H9 (cell line): ENCODE measurements around the gene ARHGAP4. TPM values are rescaled to one million over a fixed set of nuclear protein-coding genes. Genes with fewer than 3 reads are reported as not detected.

Experiments
- DNase-seq: peaks from one replicate; pipeline ENCODE4 v3.0.0-alpha.2; 2017
- H2AFZ ChIP-seq: one replicate; pipeline ENCODE4 v1.6.1; 2013; ENCODE audit warnings: mild to moderate bottlenecking, low read length, control low read depth, moderate library complexity
- H2AK5ac ChIP-seq: 2 replicates; pipeline ENCODE4 v1.6.1; 2013; ENCODE audit warnings: low read length, control low read depth, mixed read lengths; ENCODE audit not compliant: insufficient read length
- H2BK120ac ChIP-seq: one replicate; pipeline ENCODE4 v1.6.1; 2013; ENCODE audit warnings: low read depth, mild to moderate bottlenecking, low read length, control low read depth, inconsistent platforms; ENCODE audit not compliant: poor library complexity, severe bottlenecking
- H2BK12ac ChIP-seq: 2 replicates; pipeline ENCODE4 v1.6.1; 2013; ENCODE audit warnings: low read length, control low read depth, mixed read lengths, low read depth; ENCODE audit not compliant: insufficient read length
- H2BK15ac ChIP-seq: 2 replicates; pipeline ENCODE4 v1.6.1; 2013; ENCODE audit warnings: low read depth, low read length, control low read depth
- H2BK20ac ChIP-seq: one replicate; pipeline ENCODE4 v1.6.1; 2013; ENCODE audit warnings: low read depth, mild to moderate bottlenecking, low read length, control low read depth, inconsistent platforms; ENCODE audit not compliant: poor library complexity, severe bottlenecking
- H2BK5ac ChIP-seq: 2 replicates; pipeline ENCODE4 v1.6.1; 2013; ENCODE audit warnings: low read length, control low read depth, mixed read lengths; ENCODE audit not compliant: insufficient read length
- H3K14ac ChIP-seq: 2 replicates; pipeline ENCODE4 v1.6.1; 2013; ENCODE audit warnings: low read length, control low read depth; ENCODE audit not compliant: insufficient read depth
- H3K18ac ChIP-seq: 2 replicates; pipeline ENCODE4 v1.6.1; 2013; ENCODE audit warnings: low read depth, mild to moderate bottlenecking, mixed read lengths, low read length, control low read depth; ENCODE audit not compliant: insufficient read length
- H3K23ac ChIP-seq: 2 replicates; pipeline ENCODE4 v1.6.1; 2013; ENCODE audit warnings: low read length, control low read depth, mixed read lengths, low read depth; ENCODE audit not compliant: insufficient read length
- H3K23me2 ChIP-seq: 2 replicates; pipeline ENCODE4 v1.6.1; 2013; ENCODE audit warnings: low read depth, mild to moderate bottlenecking, mixed read lengths, low read length, control low read depth; ENCODE audit not compliant: insufficient read length, poor library complexity, severe bottlenecking
- H3K27ac ChIP-seq: 2 replicates; pipeline ENCODE4 v1.5.1; 2013; ENCODE audit warnings: low read length, control low read depth, mixed read lengths, low read depth; ENCODE audit not compliant: insufficient read length
- H3K27me3 ChIP-seq: 2 replicates; pipeline ENCODE4 v1.6.1; 2013; ENCODE audit warnings: low read length, control low read depth, inconsistent platforms; ENCODE audit not compliant: insufficient read depth
- H3K4ac ChIP-seq: 2 replicates; pipeline ENCODE4 v1.6.1; 2013; ENCODE audit warnings: low read depth, mild to moderate bottlenecking, control low read depth, inconsistent platforms, low read length, moderate library complexity
- H3K4me1 ChIP-seq: 2 replicates; pipeline ENCODE4 v1.6.1; 2013; ENCODE audit warnings: low read length, control low read depth, inconsistent platforms; ENCODE audit not compliant: insufficient read depth
- H3K4me2 ChIP-seq: 2 replicates; pipeline ENCODE4 v1.6.1; 2013; ENCODE audit warnings: low read length, control low read depth, mixed read lengths; ENCODE audit not compliant: insufficient read length, insufficient read depth
- H3K56ac ChIP-seq: 2 replicates; pipeline ENCODE4 v1.6.1; 2013; ENCODE audit warnings: low read depth, mild to moderate bottlenecking, mixed read lengths, low read length, control low read depth; ENCODE audit not compliant: insufficient read length
- H3K79me1 ChIP-seq: 2 replicates; pipeline ENCODE4 v1.6.1; 2013; ENCODE audit warnings: low read depth, mild to moderate bottlenecking, moderate library complexity, low read length, control low read depth, inconsistent platforms; ENCODE audit not compliant: insufficient read depth, poor library complexity, severe bottlenecking
- H3K79me2 ChIP-seq: 2 replicates; pipeline ENCODE4 v1.6.1; 2013; ENCODE audit warnings: low read length, control low read depth, inconsistent platforms; ENCODE audit not compliant: insufficient read depth
- H3K9ac ChIP-seq: 2 replicates; pipeline ENCODE4 v1.6.1; 2013; ENCODE audit warnings: low read length, control low read depth, mixed read lengths; ENCODE audit not compliant: insufficient read length; ENCODE audit errors: extremely low read depth
- H3K9me3 ChIP-seq: one replicate; pipeline ENCODE4 v1.6.1; 2013; ENCODE audit warnings: low read depth, low read length, inconsistent platforms; ENCODE audit not compliant: control insufficient read depth
- H3T11ph ChIP-seq: one replicate; pipeline ENCODE4 v1.6.1; 2013; ENCODE audit warnings: mild to moderate bottlenecking, low read length, control low read depth, inconsistent platforms
- H4K20me1 ChIP-seq: one replicate; pipeline ENCODE4 v1.6.1; 2013; ENCODE audit not compliant: control insufficient read depth, insufficient read length, insufficient read depth
- H4K5ac ChIP-seq: 2 replicates; pipeline ENCODE4 v1.6.1; 2013; ENCODE audit warnings: low read depth, mild to moderate bottlenecking, mixed read lengths, low read length, control low read depth; ENCODE audit not compliant: insufficient read length
- H4K8ac ChIP-seq: replicated peaks from 2 replicates; pipeline ENCODE4 v1.6.1; 2013; ENCODE audit warnings: low read length, control low read depth, mixed read lengths, low read depth; ENCODE audit not compliant: insufficient read length
- H4K91ac ChIP-seq: 2 replicates; pipeline ENCODE4 v1.6.1; 2013; ENCODE audit warnings: low read depth, mild to moderate bottlenecking, moderate library complexity, mixed read lengths, low read length, control low read depth; ENCODE audit not compliant: insufficient read length
- H3K27ac Mint-ChIP-seq, 3 experiments: 2 replicates in 2 of 3; 3 replicates in 1 of 3; pipeline ENCODE4 v1.8.0; 2020 to 2021; ENCODE audit warnings: mixed read lengths in 3 of 3, mild to moderate bottlenecking in 1 of 3, moderate library complexity in 1 of 3
- H3K27me3 Mint-ChIP-seq: 2 replicates; pipeline ENCODE4 v1.8.0; 2021; ENCODE audit warnings: low read depth, mild to moderate bottlenecking, moderate library complexity, mixed read lengths
- H3K36me3 Mint-ChIP-seq, 3 experiments: 2 replicates in 2 of 3; 3 replicates in 1 of 3; pipeline ENCODE4 v1.8.0; 2020 to 2021; ENCODE audit warnings: low read depth in 3 of 3, mixed read lengths in 3 of 3; ENCODE audit not compliant: insufficient read depth in 1 of 3
- H3K4me1 Mint-ChIP-seq, 2 experiments: 2 replicates each; pipeline ENCODE4 v1.8.0; 2020; ENCODE audit warnings: mixed read lengths in 2 of 2
- H3K4me3 Mint-ChIP-seq, 2 experiments: 2 replicates in 1 of 2; 3 replicates in 1 of 2; pipeline ENCODE4 v1.8.0; 2020 to 2021; ENCODE audit warnings: mild to moderate bottlenecking in 2 of 2, mixed read lengths in 2 of 2, moderate library complexity in 1 of 2
- H3K9me3 Mint-ChIP-seq, 2 experiments: 2 replicates in 1 of 2; 3 replicates in 1 of 2; pipeline ENCODE4 v1.8.0; 2020; ENCODE audit warnings: mild to moderate bottlenecking in 2 of 2, mixed read lengths in 2 of 2, moderate library complexity in 1 of 2
- CTCF ChIP-seq: fragments of 200-600 bp; sonication (generic); conservative IDR thresholded peaks from 3 replicates; pipeline ENCODE4 v1.8.0; 2021; ENCODE audit warnings: antibody characterized with exemption, mild to moderate bottlenecking
- WGBS: extraction: QIAGEN DNeasy Blood & Tissue Kit; methylation state at CpG from one replicate; pipeline ENCODE4 v1.1.7; 2013; ENCODE audit warnings: missing lambda C conversion rate, low lambda C conversion rate, mixed read lengths; ENCODE audit not compliant: insufficient read length; ENCODE audit errors: extremely low coverage; 5-methylcytosine and 5-hydroxymethylcytosine counted together
- total RNA-seq: library from RNA; stranded (reverse); gene quantifications from 2 replicates; pipeline ENCODE4 v1.2.1, GENCODE V29; 2021

The ARHGAP4 gene
- total RNA-seq, 1 experiment from 2014 or later: 37.8 TPM

- no peak overlapping the region for H3K9ac ChIP-seq
- no peak overlapping the region for H3K18ac ChIP-seq
- H3K27me3 ChIP-seq: no peaks in the 10 kb centered on the region
- Mint-ChIP-seq H3K4me3 (no peak overlapping the region), H3K4me1 (peaks cover 13 to 27% of the 10 kb centered on the region in 2 experiments), H3K27ac (no peak overlapping the region), H3K9me3 (peaks cover 66 to 82% of the 10 kb centered on the region in 2 experiments), H3K27me3 (no peaks in the 10 kb centered on the region; the same call in none of the 2 replicates), H3K36me3 (peaks cover 12 to 35% (median 13%) of the 10 kb centered on the region in 3 experiments)
- no peak overlapping the region for H4K5ac ChIP-seq
- H3K79me2 ChIP-seq: no peaks in the 10 kb centered on the region
- H2BK12ac ChIP-seq: no peak overlapping the region
- no peak overlapping the region for H2BK120ac ChIP-seq
- no peak overlapping the region for H4K91ac ChIP-seq
- no peak overlapping the region for H2BK15ac ChIP-seq
- no peak overlapping the region for H3K4ac ChIP-seq
- no peak overlapping the region for H2AFZ ChIP-seq
- H3K23ac ChIP-seq: no peak overlapping the region
- no peaks in the 10 kb centered on the region for H3K4me1 ChIP-seq
- H2BK20ac ChIP-seq: no peak overlapping the region
- no peak for TF ChIP-seq CTCF
- no peak overlapping the region for H3T11ph ChIP-seq
- H3K4me2 ChIP-seq: no peak overlapping the region
- H4K8ac ChIP-seq: no peak overlapping the region
- H3K56ac ChIP-seq: no peak overlapping the region
- H2AK5ac ChIP-seq: no peak overlapping the region
- DNase-seq: peak; percentile 22
- no CpG with 5 or more reads among the region's 11 CpGs for WGBS
- H2BK5ac ChIP-seq: no peak overlapping the region
- no peak overlapping the region for H3K14ac ChIP-seq
- H4K20me1 ChIP-seq: no peaks in the 10 kb centered on the region
- H3K23me2 ChIP-seq: no peaks in the 10 kb centered on the region
- no peak overlapping the region for H3K27ac ChIP-seq
- H3K9me3 ChIP-seq: peaks cover 21% of the 10 kb centered on the region
- H3K79me1 ChIP-seq: no peaks in the 10 kb centered on the region
Observed at GRCh38 chrX:153865321-153865580, 60.8 kb downstream of the ARHGAP4 start.
